B cell (primary cell): Measurements from ENCODE around the gene FILIP1. TPM values are rescaled to one million over a fixed set of nuclear protein-coding genes. Genes with fewer than 3 reads are reported as not detected.

Source experiments
- ATAC-seq: fragments of 200-7000 bp; cut with Tn5 transposase; one replicate; pipeline ENCODE4 v1.10.0; 2021; ENCODE audit warnings: low read depth, mild to moderate bottlenecking, moderate number of reproducible peaks, moderate library complexity
- CTCF ChIA-PET: fragments of 350-600 bp; sonication (Branson Sonifier 250); formaldehyde crosslinking; loops from one replicate; lab custom pipeline; 2021; ENCODE audit warnings: antibody characterized with exemption, inconsistent platforms; lab: Charles Lee
- POLR2A ChIA-PET: fragments of 350-600 bp; sonication (Branson Sonifier 250); formaldehyde crosslinking; loops from one replicate; lab custom pipeline; 2021; ENCODE audit warnings: antibody characterized with exemption; lab: Charles Lee
- DNase-seq: peaks from one replicate; pipeline ENCODE4 v3.0.0; 2013
- H2AFZ ChIP-seq: 2 replicates; pipeline ENCODE4 v1.6.1; 2012; ENCODE audit warnings: mild to moderate bottlenecking, low read depth, low read length; ENCODE audit not compliant: insufficient read depth, poor library complexity, severe bottlenecking
- H3K27ac ChIP-seq, 2 donors: 1 replicate in 1 of 2; 2 replicates in 1 of 2; pipeline ENCODE4 v1.5.1; 2012 to 2013; ENCODE audit warnings: low read length in 2 of 2, mild to moderate bottlenecking in 2 of 2, moderate library complexity in 1 of 2
- H3K27me3 ChIP-seq, 4 experiments: fragments of 200-600 bp in 1 of 4; sonication (generic) in 1 of 4; replicated peaks in 1 of 4; 1 replicate in 2 of 4; 2 replicates in 2 of 4; pipeline versions ENCODE4 v1.6.1 to v1.7.0; 2013 to 2016; ENCODE audit warnings: low read length in 3 of 4, mild to moderate bottlenecking in 2 of 4, mixed read lengths in 1 of 4, moderate library complexity in 1 of 4; ENCODE audit not compliant: insufficient read depth in 4 of 4, control insufficient read depth in 3 of 4; ENCODE audit errors: control extremely low read depth in 1 of 4
- H3K36me3 ChIP-seq, 2 experiments: replicated peaks in 1 of 2; 1 replicate in 1 of 2; 2 replicates in 1 of 2; pipeline versions ENCODE4 v1.6.1 to v1.7.1; 2013; ENCODE audit warnings: low read length in 1 of 2; ENCODE audit not compliant: insufficient read depth in 2 of 2, control insufficient read depth in 1 of 2; ENCODE audit errors: control extremely low read depth in 1 of 2, extremely low read depth in 1 of 2
- H3K4me1 ChIP-seq, 2 donors: fragments of 200-600 bp in 1 of 2; sonication (generic) in 1 of 2; 1 replicate in 1 of 2; 2 replicates in 1 of 2; pipeline versions ENCODE4 v1.5.1 to v1.6.1; 2013 to 2017; ENCODE audit warnings: low read length in 2 of 2; ENCODE audit not compliant: control insufficient read depth in 2 of 2, insufficient read depth in 2 of 2
- H3K4me2 ChIP-seq: replicated peaks from 2 replicates; pipeline ENCODE3; 2012; ENCODE audit warnings: mild to moderate bottlenecking, low read depth, low read length; ENCODE audit not compliant: poor library complexity, severe bottlenecking
- H3K4me3 ChIP-seq, 5 experiments: fragments of 200-600 bp in 1 of 5; sonication (generic) in 1 of 5; 1 replicate in 3 of 5; 2 replicates in 2 of 5; pipeline versions ENCODE4 v1.5.1 to v1.7.0; 2011 to 2016; ENCODE audit warnings: low read length in 4 of 5, mild to moderate bottlenecking in 4 of 5, low read depth in 2 of 5, control low read depth in 1 of 5, moderate library complexity in 1 of 5; ENCODE audit not compliant: insufficient read depth in 1 of 5; ENCODE audit errors: control extremely low read depth in 1 of 5, extremely low read depth in 1 of 5
- H3K79me2 ChIP-seq: fragments of 200-600 bp; sonication (generic); one replicate; pipeline ENCODE4 v1.6.0; 2016; ENCODE audit warnings: low read length; ENCODE audit not compliant: control insufficient read depth, insufficient read depth
- H3K9ac ChIP-seq: fragments of 200-600 bp; sonication (generic); 2 replicates; pipeline ENCODE4 v1.6.1; 2017; ENCODE audit warnings: mild to moderate bottlenecking, low read length, moderate library complexity
- H3K9me3 ChIP-seq, 3 donors: one replicate each; pipeline versions ENCODE4 v1.6.1 to v1.7.1; 2013; ENCODE audit warnings: low read length in 2 of 3; ENCODE audit not compliant: control insufficient read depth in 2 of 3, insufficient read depth in 1 of 3; ENCODE audit errors: control extremely low read depth in 1 of 3
- H4K20me1 ChIP-seq: 2 replicates; pipeline ENCODE4 v1.6.0; 2012; ENCODE audit warnings: mild to moderate bottlenecking, low read length; ENCODE audit not compliant: insufficient read depth, control insufficient read depth, poor library complexity, severe bottlenecking
- H3K27ac Mint-ChIP-seq: one replicate; pipeline ENCODE4 v1.8.0; 2021; ENCODE audit warnings: mixed read lengths
- H3K27me3 Mint-ChIP-seq: one replicate; pipeline ENCODE4 v1.8.0; 2021; ENCODE audit warnings: mixed read lengths
- H3K4me1 Mint-ChIP-seq: one replicate; pipeline ENCODE4 v1.8.0; 2021; ENCODE audit warnings: mixed read lengths
- H3K4me3 Mint-ChIP-seq: one replicate; pipeline ENCODE4 v1.8.0; 2021; ENCODE audit warnings: mixed read lengths
- H3K9me3 Mint-ChIP-seq: one replicate; pipeline ENCODE4 v1.8.0; 2022; ENCODE audit warnings: mixed read lengths; ENCODE audit not compliant: insufficient read depth
- EZH2 ChIP-seq: IDR thresholded peaks from 2 replicates; pipeline ENCODE4 v1.6.1; 2012; ENCODE audit warnings: borderline replicate concordance, low read depth, mild to moderate bottlenecking, moderate library complexity, low read length; ENCODE audit not compliant: insufficient read depth, poor library complexity, severe bottlenecking
- WGBS: methylation state at CpG from one replicate; pipeline ENCODE4 v1.1.5; 2013; ENCODE audit warnings: missing lambda C conversion rate; ENCODE audit not compliant: insufficient coverage; 5-methylcytosine and 5-hydroxymethylcytosine counted together
- intact Hi-C: fragments of 100-400 bp; cut with micrococcal nuclease; formaldehyde crosslinking; loops from one replicate; pipeline ENCODE4 v1.10.0; 2022
- polyA plus RNA-seq: library from polyadenylated mRNA; depleted of rRNA; stranded (reverse); fragments of >200 nt; gene quantifications from 2 replicates; pipeline ENCODE4 v1.2.3, GENCODE V29; 2012
- total RNA-seq, 2 donors: library from RNA; stranded (reverse); fragments of 120-200 nt in 1 of 2; gene quantifications; 1 replicate in 1 of 2; 2 replicates in 1 of 2; pipeline versions ENCODE4 v1.2.3 to v1.2.4, GENCODE V29; 2013 to 2022
- TF ChIP-seq, protein P1 (sequence below): fragments of 200-600 bp; IDR thresholded peaks from one replicate; pipeline ENCODE4 v1.8.0; 2022; ENCODE audit warnings: antibody characterized with exemption, mild to moderate bottlenecking

The FILIP1 gene
- total and polyA plus RNA-seq, 2 donors (not counting 1 experiment from before 2014, with no cell fraction given) = not detected

DNA sequence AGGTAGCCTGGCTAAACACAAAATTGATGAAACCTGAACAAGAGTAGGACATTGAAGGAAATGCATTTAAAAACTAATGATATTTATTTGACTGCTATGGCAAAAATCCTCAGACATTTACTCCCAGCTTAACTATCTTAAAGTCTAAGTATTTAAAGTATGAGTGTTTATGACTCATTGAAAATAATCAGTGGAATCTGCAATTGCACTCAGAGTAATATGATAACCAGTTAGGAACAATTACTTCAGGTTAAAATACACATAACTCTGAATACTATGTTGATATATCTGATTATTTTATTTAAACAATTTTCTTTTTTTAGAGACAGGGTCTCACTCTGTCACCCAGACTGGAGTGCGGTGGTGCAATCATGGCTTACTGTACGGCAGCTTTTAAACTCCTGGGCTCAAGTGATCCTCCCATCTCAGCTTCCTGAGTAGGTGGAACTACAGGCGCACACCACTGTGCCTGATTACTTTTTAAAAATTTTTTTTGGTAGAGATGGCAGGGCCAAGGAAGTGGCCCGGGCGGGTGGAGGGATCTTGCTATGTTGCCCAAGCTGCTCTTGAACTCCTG, 43.9 kb downstream of the FILIP1 start:
- CTCF ChIA-PET = no interaction called here
- H3K27ac Mint-ChIP-seq = no peak overlapping the region
- no peaks in the 10 kb centered on the region for H3K9me3 ChIP-seq
- no peaks in the 10 kb centered on the region for H3K36me3 ChIP-seq
- no peak overlapping the region for H3K4me3 Mint-ChIP-seq
- H3K4me1 ChIP-seq = no peaks in the 10 kb centered on the region
- H3K9ac ChIP-seq = no peak overlapping the region
- no peaks in the 10 kb centered on the region for H3K4me1 Mint-ChIP-seq
- peaks cover 9% of the 10 kb centered on the region for H3K27me3 Mint-ChIP-seq
- 100% methylated on average over 2 of the region's 5 CpGs for WGBS
- no peak overlapping the region for H3K4me2 ChIP-seq
- ATAC-seq (no peak), DNase-seq (no peak)
- no peaks in the 10 kb centered on the region for H3K79me2 ChIP-seq
- POLR2A ChIA-PET = no interaction called here
- no peak overlapping the region for H3K4me3 ChIP-seq
- TF ChIP-seq, protein P1, sequence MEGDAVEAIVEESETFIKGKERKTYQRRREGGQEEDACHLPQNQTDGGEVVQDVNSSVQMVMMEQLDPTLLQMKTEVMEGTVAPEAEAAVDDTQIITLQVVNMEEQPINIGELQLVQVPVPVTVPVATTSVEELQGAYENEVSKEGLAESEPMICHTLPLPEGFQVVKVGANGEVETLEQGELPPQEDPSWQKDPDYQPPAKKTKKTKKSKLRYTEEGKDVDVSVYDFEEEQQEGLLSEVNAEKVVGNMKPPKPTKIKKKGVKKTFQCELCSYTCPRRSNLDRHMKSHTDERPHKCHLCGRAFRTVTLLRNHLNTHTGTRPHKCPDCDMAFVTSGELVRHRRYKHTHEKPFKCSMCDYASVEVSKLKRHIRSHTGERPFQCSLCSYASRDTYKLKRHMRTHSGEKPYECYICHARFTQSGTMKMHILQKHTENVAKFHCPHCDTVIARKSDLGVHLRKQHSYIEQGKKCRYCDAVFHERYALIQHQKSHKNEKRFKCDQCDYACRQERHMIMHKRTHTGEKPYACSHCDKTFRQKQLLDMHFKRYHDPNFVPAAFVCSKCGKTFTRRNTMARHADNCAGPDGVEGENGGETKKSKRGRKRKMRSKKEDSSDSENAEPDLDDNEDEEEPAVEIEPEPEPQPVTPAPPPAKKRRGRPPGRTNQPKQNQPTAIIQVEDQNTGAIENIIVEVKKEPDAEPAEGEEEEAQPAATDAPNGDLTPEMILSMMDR = no peak
- TF ChIP-seq EZH2 = no peak
- intact Hi-C loops = no loop called here
- H3K27ac ChIP-seq = no peak overlapping the region
- H3K9me3 Mint-ChIP-seq = no peaks in the 10 kb centered on the region
- no peak overlapping the region for H2AFZ ChIP-seq
- H3K27me3 ChIP-seq = peaks cover 0 to 3% (median 0%) of the 10 kb centered on the region in 4 experiments
- no peaks in the 10 kb centered on the region for H4K20me1 ChIP-seq

DNA sequence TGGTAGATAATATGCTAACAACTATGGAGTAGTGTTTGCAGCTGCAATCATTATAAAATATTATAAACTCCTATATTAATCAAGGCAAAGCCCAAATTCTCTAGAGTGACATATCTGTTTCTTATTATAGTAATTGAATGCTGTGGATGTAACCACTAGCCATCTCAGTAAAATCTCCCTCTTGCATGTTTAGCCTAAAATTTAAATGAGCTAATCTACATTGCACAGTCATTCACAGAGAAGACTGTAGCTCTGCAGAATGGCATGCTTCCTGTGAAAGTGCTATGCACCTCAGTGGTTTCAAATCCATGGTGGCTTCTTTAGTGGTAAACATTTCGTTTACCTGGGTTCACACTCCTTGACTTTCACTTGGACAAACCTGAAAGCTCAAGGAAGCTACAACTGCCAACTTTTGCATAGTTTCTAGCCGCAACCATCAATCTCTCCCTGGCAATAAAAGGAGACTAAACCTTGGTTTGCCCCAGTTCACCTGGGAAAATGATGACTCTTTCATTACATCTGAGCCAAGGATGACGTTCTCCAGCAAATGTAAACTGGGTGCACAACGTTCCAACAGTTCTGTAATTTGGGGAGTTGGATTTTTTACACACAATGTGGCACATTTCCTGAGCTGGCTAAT, 47.2 kb downstream of the FILIP1 start:
- intact Hi-C loops = no loop called here
- Mint-ChIP-seq H3K4me1 (no peaks in the 10 kb centered on the region), H3K27ac (no peak overlapping the region), H3K9me3 (no peaks in the 10 kb centered on the region), H3K4me3 (no peak overlapping the region), H3K27me3 (peaks cover 9% of the 10 kb centered on the region)
- no peaks in the 10 kb centered on the region for H3K36me3 ChIP-seq
- H3K9me3 ChIP-seq = no peaks in the 10 kb centered on the region
- no peak overlapping the region for H3K4me2 ChIP-seq
- 65% methylated on average over 4 of the region's 4 CpGs for whole genome bisulfite sequencing
- ChIA-PET POLR2A (no interaction called here), CTCF (interaction anchor here (0.6 kb wide), 1 partner anchor 245 kb away, joined by 3 read pairs; no protein-coding TSS in a partner anchor)
- no peak overlapping the region for H3K27ac ChIP-seq
- H2AFZ ChIP-seq = no peak overlapping the region
- no peak overlapping the region for H3K4me3 ChIP-seq
- no peaks in the 10 kb centered on the region for H3K79me2 ChIP-seq
- no peak overlapping the region for H3K9ac ChIP-seq
- H4K20me1 ChIP-seq = no peaks in the 10 kb centered on the region
- no peaks in the 10 kb centered on the region for H3K4me1 ChIP-seq
- TF ChIP-seq, protein P1 = no peak
- TF ChIP-seq EZH2 = no peak
- no peak for ATAC-seq
- no peak for DNase-seq
- peaks cover 0 to 3% (median 0%) of the 10 kb centered on the region in 4 experiments for H3K27me3 ChIP-seq
